Lung (tissue), 12 donors: ENCODE results near the gene AGBL2. TPM values are rescaled to one million over a fixed set of nuclear protein-coding genes. Genes with fewer than 3 reads are reported as not detected.

Source experiments
- ATAC-seq: fragments of 200-7000 bp; cut with Tn5 transposase; one replicate; pipeline ENCODE4 v1.9.1; 2020; ENCODE audit warnings: moderate number of reproducible peaks; ENCODE audit not compliant: insufficient read depth, low FRiP score
- DNase-seq, 3 donors: peaks; one replicate each; pipeline ENCODE4 v3.0.0-alpha.2; 2013 to 2017
- H3K27ac ChIP-seq, 2 donors: one replicate each; pipeline ENCODE4 v1.5.1; 2013; ENCODE audit warnings: mild to moderate bottlenecking in 2 of 2, moderate library complexity in 2 of 2, control low read depth in 1 of 2, inconsistent platforms in 1 of 2, low read depth in 1 of 2, low read length in 1 of 2
- H3K27me3 ChIP-seq, 3 donors: one replicate each; pipeline ENCODE4 v1.5.1; 2013; ENCODE audit warnings: low read length in 2 of 3; ENCODE audit not compliant: control insufficient read depth in 3 of 3, insufficient read depth in 3 of 3
- H3K36me3 ChIP-seq, 4 donors: one replicate each; pipeline ENCODE4 v1.5.1; 2013; ENCODE audit warnings: low read length in 4 of 4, mild to moderate bottlenecking in 1 of 4, moderate library complexity in 1 of 4; ENCODE audit not compliant: control insufficient read depth in 4 of 4, insufficient read depth in 4 of 4
- H3K4me1 ChIP-seq, 5 donors: one replicate each; pipeline ENCODE4 v1.5.1; 2013; ENCODE audit warnings: low read length in 5 of 5, mild to moderate bottlenecking in 2 of 5, moderate library complexity in 1 of 5; ENCODE audit not compliant: control insufficient read depth in 5 of 5, insufficient read depth in 5 of 5
- H3K4me3 ChIP-seq: one replicate; pipeline ENCODE4 v1.5.1; 2013; ENCODE audit warnings: mild to moderate bottlenecking, control low read depth, moderate library complexity
- H3K9ac ChIP-seq, 2 donors: one replicate each; pipeline ENCODE4 v1.5.1; 2013; ENCODE audit warnings: low read length in 2 of 2, control low read depth in 1 of 2; ENCODE audit not compliant: insufficient read depth in 1 of 2
- H3K9me3 ChIP-seq, 4 donors: one replicate each; pipeline ENCODE4 v1.5.1; 2013; ENCODE audit warnings: low read length in 3 of 4, mild to moderate bottlenecking in 1 of 4, moderate library complexity in 1 of 4; ENCODE audit not compliant: control insufficient read depth in 4 of 4, insufficient read depth in 3 of 4
- CTCF ChIP-seq: IDR thresholded peaks from 2 replicates; pipeline ENCODE4 v1.5.1; 2012; ENCODE audit warnings: mild to moderate bottlenecking; ENCODE audit errors: control extremely low read depth, extremely low read depth
- WGBS, 2 donors: extraction: QIAGEN DNeasy Blood & Tissue Kit; methylation state at CpG; one replicate each; pipeline ENCODE4 v1.1.7; 2013; 5-methylcytosine and 5-hydroxymethylcytosine counted together
- polyA plus RNA-seq, 2 donors: library from polyadenylated mRNA; stranded (reverse); fragments of 200-250 nt; gene quantifications; one replicate each; pipeline ENCODE4 v1.2.1, GENCODE V29; 2013
- total RNA-seq, 2 donors: library from RNA; depleted of rRNA in 1 of 2; stranded (reverse); fragments of >200 nt in 1 of 2; gene quantifications; one replicate each; pipeline ENCODE4 v1.2.1, GENCODE V29; 2014 to 2021
- donor health status: control.
- donor health status: control.
- donor health status: Bipolar disorder and iron deficiency.
- donor health status: healthy.
- donor health status: DM: yes; HTN: yes; CAD: no.

AGBL2 gene
- total and polyA plus RNA-seq, 4 donors: 3.1 to 12.5 (median 7.1) TPM

DNA sequence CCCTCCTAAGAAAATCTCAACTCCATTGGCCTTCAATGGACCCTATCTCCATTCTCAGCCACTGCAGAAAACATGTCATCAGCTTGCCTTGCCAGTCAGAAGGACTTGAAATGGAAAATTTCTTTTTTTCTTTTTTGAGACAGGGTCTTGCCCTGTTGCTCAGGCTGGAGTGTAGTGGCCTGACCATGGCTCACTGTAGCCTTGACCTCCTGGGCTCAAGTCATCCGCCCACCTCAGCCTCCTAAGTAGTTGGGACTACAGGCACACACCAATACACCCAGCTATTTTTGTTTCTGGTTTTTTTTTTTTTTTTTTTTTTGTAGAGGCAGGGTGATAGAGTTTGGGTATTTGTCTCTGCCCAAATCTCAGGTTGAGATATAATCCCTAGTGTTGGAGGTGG is 29.0 kb downstream of the AGBL2 start:
- no peak overlapping the region for H3K27ac ChIP-seq
- no peak for TF ChIP-seq CTCF
- DNase-seq (no peak), ATAC-seq (no peak)
- WGBS, 2 donors: 93 to 100% methylated on average over 1 of the region's 1 CpG
- H3K27me3 ChIP-seq: no peaks in the 10 kb centered on the region
- H3K4me3 ChIP-seq: no peak overlapping the region
- H3K9ac ChIP-seq: no peak overlapping the region
- H3K4me1 ChIP-seq: peaks cover 0 to 10% (median 5%) of the 10 kb centered on the region in 5 donors
- no peaks in the 10 kb centered on the region for H3K36me3 ChIP-seq
- H3K9me3 ChIP-seq: no peaks in the 10 kb centered on the region

DNA sequence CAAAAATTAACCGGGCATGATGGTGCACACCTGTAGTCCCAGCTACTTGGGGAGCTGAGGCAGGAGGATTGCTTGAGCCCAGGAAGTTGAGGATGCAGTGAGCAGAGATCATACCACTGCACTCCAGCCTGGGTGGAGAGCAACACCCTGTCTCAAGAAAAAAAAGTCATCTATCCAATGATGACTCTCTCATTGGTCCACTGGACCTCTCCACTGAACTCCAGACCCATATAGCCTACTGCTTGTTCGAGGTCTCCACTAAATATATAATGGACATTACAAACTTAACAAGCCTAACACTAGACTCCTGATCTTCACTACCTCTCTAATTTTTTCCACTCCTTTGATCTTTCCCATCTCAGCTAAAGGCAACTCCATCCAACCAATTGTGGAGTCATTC is 39.3 kb downstream of the AGBL2 start:
- Histone ChIP-seq H3K27me3 (no peaks in the 10 kb centered on the region), H3K4me3 (no peak overlapping the region), H3K9ac (no peak overlapping the region), H3K4me1 (no peaks in the 10 kb centered on the region), H3K36me3 (no peaks in the 10 kb centered on the region), H3K27ac (no peak overlapping the region), H3K9me3 (no peaks in the 10 kb centered on the region)
- ATAC-seq (no peak), DNase-seq (no peak)
- no peak for TF ChIP-seq CTCF
- 86 to 91% methylated on average over 2 of the region's 2 CpGs for WGBS, 2 donors

GRCh38 chr11:47672283-47672730 is 42.9 kb downstream of the AGBL2 start:
- 96 to 97% methylated on average over 5 of the region's 5 CpGs for WGBS, 2 donors
- no peak for DNase-seq

More at GRCh38 chr11:47672283-47672730, 42.9 kb downstream of the AGBL2 start:
- Histone ChIP-seq H3K4me1 (peaks cover 0 to 3% (median 0%) of the 10 kb centered on the region in 5 donors), H3K36me3 (no peaks in the 10 kb centered on the region), H3K27me3 (no peaks in the 10 kb centered on the region), H3K27ac (no peak overlapping the region), H3K4me3 (no peak overlapping the region), H3K9me3 (no peaks in the 10 kb centered on the region), H3K9ac (no peak overlapping the region)
- no peak for ATAC-seq
- TF ChIP-seq CTCF: no peak
